Lung (tissue), 12 donors: ENCODE results near the gene SYNM. TPM values are rescaled to one million over a fixed set of nuclear protein-coding genes. Genes with fewer than 3 reads are reported as not detected.

Experiments used
- ATAC-seq: fragments of 200-7000 bp; cut with Tn5 transposase; one replicate; pipeline ENCODE4 v1.9.1; 2020; ENCODE audit warnings: moderate number of reproducible peaks; ENCODE audit not compliant: insufficient read depth, low FRiP score
- DNase-seq, 3 donors: peaks; one replicate each; pipeline ENCODE4 v3.0.0-alpha.2; 2013 to 2017
- H3K27ac ChIP-seq, 2 donors: one replicate each; pipeline ENCODE4 v1.5.1; 2013; ENCODE audit warnings: mild to moderate bottlenecking in 2 of 2, moderate library complexity in 2 of 2, control low read depth in 1 of 2, inconsistent platforms in 1 of 2, low read depth in 1 of 2, low read length in 1 of 2
- H3K27me3 ChIP-seq, 3 donors: one replicate each; pipeline ENCODE4 v1.5.1; 2013; ENCODE audit warnings: low read length in 2 of 3; ENCODE audit not compliant: control insufficient read depth in 3 of 3, insufficient read depth in 3 of 3
- H3K36me3 ChIP-seq, 4 donors: one replicate each; pipeline ENCODE4 v1.5.1; 2013; ENCODE audit warnings: low read length in 4 of 4, mild to moderate bottlenecking in 1 of 4, moderate library complexity in 1 of 4; ENCODE audit not compliant: control insufficient read depth in 4 of 4, insufficient read depth in 4 of 4
- H3K4me1 ChIP-seq, 5 donors: one replicate each; pipeline ENCODE4 v1.5.1; 2013; ENCODE audit warnings: low read length in 5 of 5, mild to moderate bottlenecking in 2 of 5, moderate library complexity in 1 of 5; ENCODE audit not compliant: control insufficient read depth in 5 of 5, insufficient read depth in 5 of 5
- H3K4me3 ChIP-seq: one replicate; pipeline ENCODE4 v1.5.1; 2013; ENCODE audit warnings: mild to moderate bottlenecking, control low read depth, moderate library complexity
- H3K9ac ChIP-seq, 2 donors: one replicate each; pipeline ENCODE4 v1.5.1; 2013; ENCODE audit warnings: low read length in 2 of 2, control low read depth in 1 of 2; ENCODE audit not compliant: insufficient read depth in 1 of 2
- H3K9me3 ChIP-seq, 4 donors: one replicate each; pipeline ENCODE4 v1.5.1; 2013; ENCODE audit warnings: low read length in 3 of 4, mild to moderate bottlenecking in 1 of 4, moderate library complexity in 1 of 4; ENCODE audit not compliant: control insufficient read depth in 4 of 4, insufficient read depth in 3 of 4
- CTCF ChIP-seq: IDR thresholded peaks from 2 replicates; pipeline ENCODE4 v1.5.1; 2012; ENCODE audit warnings: mild to moderate bottlenecking; ENCODE audit errors: control extremely low read depth, extremely low read depth
- WGBS, 2 donors: extraction: QIAGEN DNeasy Blood & Tissue Kit; methylation state at CpG; one replicate each; pipeline ENCODE4 v1.1.7; 2013; 5-methylcytosine and 5-hydroxymethylcytosine counted together
- polyA plus RNA-seq, 2 donors: library from polyadenylated mRNA; stranded (reverse); fragments of 200-250 nt; gene quantifications; one replicate each; pipeline ENCODE4 v1.2.1, GENCODE V29; 2013
- total RNA-seq, 2 donors: library from RNA; depleted of rRNA in 1 of 2; stranded (reverse); fragments of >200 nt in 1 of 2; gene quantifications; one replicate each; pipeline ENCODE4 v1.2.1, GENCODE V29; 2014 to 2021
- donor health status: control.
- donor health status: control.
- donor health status: Bipolar disorder and iron deficiency.
- donor health status: healthy.
- donor health status: DM: yes; HTN: yes; CAD: no.

SYNM gene
- total and polyA plus RNA-seq, 4 donors: 5.3 to 21.3 (median 10.9) TPM

GRCh38 chr15:99113547-99114271, 8.8 kb downstream of the SYNM start:
- TF ChIP-seq CTCF: no peak

GRCh38 chr15:99114511-99115299, 9.8 kb downstream of the SYNM start:
- Histone ChIP-seq H3K9me3 (no peaks in the 10 kb centered on the region), H3K27ac (peak overlapping the region in 1 of 2 donors; percentile 84), H3K36me3 (peaks cover 0 to 2% (median 0%) of the 10 kb centered on the region in 4 donors), H3K4me1 (peaks cover 0 to 3% (median 0%) of the 10 kb centered on the region in 5 donors), H3K9ac (no peak overlapping the region), H3K27me3 (no peaks in the 10 kb centered on the region), H3K4me3 (no peak overlapping the region)
- ATAC-seq (no peak), DNase-seq (no peak)
- TF ChIP-seq CTCF: no peak
- 72 to 83% methylated on average over 12 of the region's 12 CpGs for WGBS, 2 donors

More at GRCh38 chr15:99113547-99114271, 8.8 kb downstream of the SYNM start:
- WGBS, 2 donors: 90 to 92% methylated on average over 13 of the region's 13 CpGs
- ATAC-seq: no peak
- no peak overlapping the region for H3K9ac ChIP-seq
- H3K4me1 ChIP-seq: peaks cover 0 to 9% (median 0%) of the 10 kb centered on the region in 5 donors
- no peak for DNase-seq
- peak overlapping the region in 1 of 2 donors; percentile 84 for H3K27ac ChIP-seq
- H3K27me3 ChIP-seq: no peaks in the 10 kb centered on the region
- H3K4me3 ChIP-seq: no peak overlapping the region
- H3K9me3 ChIP-seq: no peaks in the 10 kb centered on the region
- peaks cover 0 to 2% (median 0%) of the 10 kb centered on the region in 4 donors for H3K36me3 ChIP-seq

- H3K9ac ChIP-seq: no peak overlapping the region
- ATAC-seq (no peak), DNase-seq (no peak)
- no peaks in the 10 kb centered on the region for H3K9me3 ChIP-seq
- H3K27ac ChIP-seq: peak overlapping the region in 1 of 2 donors; percentile 84
- no peak for TF ChIP-seq CTCF
- no peak overlapping the region for H3K4me3 ChIP-seq
- peaks cover 0 to 3% (median 0%) of the 10 kb centered on the region in 5 donors for H3K4me1 ChIP-seq
- H3K36me3 ChIP-seq: peaks cover 0 to 2% (median 0%) of the 10 kb centered on the region in 4 donors
- 79 to 87% methylated on average over 11 of the region's 11 CpGs for WGBS, 2 donors
- no peaks in the 10 kb centered on the region for H3K27me3 ChIP-seq
Observed at GRCh38 chr15:99115300-99116215, 10.7 kb downstream of the SYNM start.
